GM15510 (cell line): Measurements from ENCODE around the gene DNM3.

Experiments
- POLR2A ChIP-seq: IDR thresholded peaks from 3 replicates; pipeline ENCODE4 v1.6.1; 2011; ENCODE audit warnings: borderline replicate concordance; ENCODE audit not compliant: insufficient read length; ENCODE audit errors: extremely low read depth

DNM3 gene

GRCh38 chr1:172382406-172382805, 541.1 kb downstream of the DNM3 start:
- TF ChIP-seq POLR2A: no peak

GRCh38 chr1:172382990-172383389, 541.7 kb downstream of the DNM3 start:
- TF ChIP-seq POLR2A: no peak

GRCh38 chr1:172383536-172383935, 542.2 kb downstream of the DNM3 start:
- TF ChIP-seq POLR2A: no peak

GRCh38 chr1:172384656-172385055, 543.4 kb downstream of the DNM3 start:
- TF ChIP-seq POLR2A: no peak

- TF ChIP-seq POLR2A: no peak
These were observed 544.7 kb downstream of the DNM3 start for GRCh38 chr1:172386046-172386445.

- no peak for TF ChIP-seq POLR2A
These were observed 547.2 kb downstream of the DNM3 start for GRCh38 chr1:172388490-172388889.

GRCh38 chr1:172390301-172390682, 549.0 kb downstream of the DNM3 start:
- no peak for TF ChIP-seq POLR2A

GRCh38 chr1:172390683-172391551, 549.6 kb downstream of the DNM3 start:
- peak; percentile 7 for TF ChIP-seq POLR2A

- no peak for TF ChIP-seq POLR2A
These were observed 550.7 kb downstream of the DNM3 start for GRCh38 chr1:172391976-172392375.

GRCh38 chr1:172393354-172393753, 552.1 kb downstream of the DNM3 start:
- TF ChIP-seq POLR2A: no peak

- TF ChIP-seq POLR2A: no peak
These were observed 552.9 kb downstream of the DNM3 start for GRCh38 chr1:172394141-172394751.

GRCh38 chr1:172394811-172395210, 553.5 kb downstream of the DNM3 start:
- no peak for TF ChIP-seq POLR2A

- no peak for TF ChIP-seq POLR2A
These were observed 554.3 kb downstream of the DNM3 start for GRCh38 chr1:172395576-172395975.

- no peak for TF ChIP-seq POLR2A
These were observed 555.9 kb downstream of the DNM3 start for GRCh38 chr1:172397221-172397620.

- TF ChIP-seq POLR2A: no peak
These were observed 556.3 kb downstream of the DNM3 start for GRCh38 chr1:172397633-172398032.

- no peak for TF ChIP-seq POLR2A
These were observed 556.9 kb downstream of the DNM3 start for GRCh38 chr1:172398193-172398592.
